HG03342 (cell line): ENCODE measurements around the gene PRR18.

Source experiments
- ATAC-seq: cut with Tn5 transposase; IDR thresholded peaks from one replicate; pipeline ENCODE4 v1.9.1; 2021; ENCODE audit warnings: mild to moderate bottlenecking, moderate library complexity; ENCODE audit not compliant: unreplicated experiment

The PRR18 gene

DNA sequence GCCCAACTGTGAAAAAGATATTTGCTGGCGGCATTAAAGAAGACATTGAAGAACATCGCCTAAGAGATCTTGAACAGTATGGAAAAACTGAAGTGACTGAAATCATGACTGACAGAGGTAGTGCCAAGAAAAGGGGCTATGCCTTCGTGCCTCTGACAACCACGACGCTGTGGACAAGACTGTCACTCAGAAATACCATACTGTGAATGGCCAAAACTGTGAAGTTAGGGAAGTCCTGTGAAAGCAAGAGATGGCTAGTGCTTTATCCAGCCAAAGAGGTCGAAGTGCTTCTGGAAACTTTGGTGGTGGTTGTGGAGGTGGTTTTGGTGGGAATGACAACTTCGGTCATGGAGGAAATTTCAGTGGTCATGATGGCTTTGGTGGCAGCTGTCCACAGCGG, 26.7 kb upstream of the PRR18 start:
- no peak for ATAC-seq

DNA sequence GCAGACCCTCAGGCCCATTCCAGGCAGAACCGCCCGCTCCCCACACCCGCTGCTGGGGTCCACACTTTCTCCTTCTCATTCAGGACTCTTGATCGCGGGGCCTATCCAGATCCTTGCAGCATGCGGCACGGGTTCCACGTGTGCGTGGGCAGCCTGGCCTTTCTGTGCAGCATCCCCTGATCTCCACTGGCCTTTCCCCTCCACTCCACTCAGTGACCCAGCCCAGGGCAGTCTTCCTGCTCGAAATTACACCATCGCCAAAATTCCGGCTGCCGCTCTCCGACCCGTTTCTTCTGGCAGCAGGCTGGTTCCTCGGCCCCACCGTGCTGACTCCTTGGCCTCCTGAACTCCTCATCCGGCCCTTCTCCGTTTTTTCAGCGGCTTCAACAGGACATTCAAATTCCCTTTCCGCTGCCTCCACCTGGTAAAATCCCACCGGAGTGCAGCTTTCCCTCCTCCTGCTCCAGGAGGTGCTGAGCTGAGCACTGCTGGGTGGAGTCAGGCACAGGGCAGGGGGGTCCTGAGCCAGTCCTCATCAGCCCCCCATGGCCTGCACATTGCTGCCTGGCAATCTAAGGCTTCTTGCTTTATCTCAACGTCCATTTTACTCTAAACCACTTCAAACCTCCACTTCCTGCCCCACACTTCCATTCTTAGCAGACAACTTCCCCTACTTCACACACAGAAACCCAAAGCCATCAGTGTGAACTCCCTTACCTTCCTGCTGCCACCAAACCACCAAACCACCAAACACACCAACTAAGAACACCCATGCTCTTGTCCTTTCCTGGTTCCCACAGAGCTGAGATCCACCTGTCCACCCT, 25.2 kb upstream of the PRR18 start:
- ATAC-seq, result peak; percentile 76

DNA sequence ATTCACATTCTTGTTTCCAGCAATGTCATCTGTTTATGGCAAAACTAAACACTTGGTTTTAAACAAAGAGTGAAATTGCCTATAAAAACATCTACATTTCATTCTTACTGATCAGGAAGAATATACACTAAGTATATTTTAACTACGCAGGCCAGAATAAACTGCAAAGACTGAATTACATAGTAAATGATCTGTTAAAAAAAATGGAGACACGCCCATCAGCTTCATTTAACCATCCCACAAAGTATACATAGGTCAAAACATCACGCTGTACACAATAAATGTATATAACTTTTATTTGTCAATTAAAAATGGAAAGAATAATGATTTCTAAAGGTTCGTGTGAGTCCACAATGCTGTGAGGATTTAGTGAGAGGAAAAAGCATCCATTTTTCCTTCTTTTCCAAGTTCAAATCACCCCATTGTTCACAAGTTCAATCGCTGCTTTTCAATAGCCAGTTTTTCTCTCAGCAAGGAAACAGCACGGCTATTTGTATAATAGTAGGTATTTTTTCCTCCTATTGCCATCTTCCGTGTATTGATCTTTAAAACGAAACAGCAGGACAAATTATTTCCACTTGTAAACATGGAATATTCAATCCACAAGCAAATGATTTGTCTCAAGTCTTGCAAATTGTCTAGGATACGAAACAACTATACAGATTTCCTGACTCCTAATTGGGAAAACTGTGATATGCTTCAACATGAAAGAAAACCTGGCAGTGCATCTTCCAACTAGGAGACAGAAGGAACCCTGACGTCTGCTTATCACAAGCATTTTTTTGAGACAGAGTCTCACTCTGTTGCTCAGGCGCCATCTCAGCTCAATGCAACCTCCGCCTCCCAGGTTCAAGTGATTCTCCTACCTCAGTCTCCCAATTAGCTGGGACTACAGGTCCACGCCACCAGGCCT, 23.6 kb upstream of the PRR18 start:
- no peak for ATAC-seq

DNA sequence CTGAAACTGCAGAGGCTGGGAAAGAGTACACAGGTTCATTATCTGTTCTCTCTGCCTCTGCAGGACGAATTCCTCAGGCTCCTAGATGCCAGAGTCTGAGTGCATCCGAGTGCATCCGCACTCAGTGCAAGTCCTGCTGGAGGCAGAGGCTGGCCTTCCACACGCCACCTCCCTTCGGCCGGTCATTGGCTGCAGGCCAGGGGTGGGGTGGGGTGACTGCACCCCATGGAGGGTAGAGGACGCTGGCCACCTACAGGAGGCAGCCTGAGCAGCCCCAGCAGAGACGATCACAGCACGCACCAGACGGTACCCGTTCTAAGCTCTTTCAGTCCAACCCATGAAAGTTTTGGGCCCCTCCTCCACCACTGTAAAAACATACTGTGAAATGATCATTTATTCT, 22.4 kb upstream of the PRR18 start:
- ATAC-seq, result no peak

DNA sequence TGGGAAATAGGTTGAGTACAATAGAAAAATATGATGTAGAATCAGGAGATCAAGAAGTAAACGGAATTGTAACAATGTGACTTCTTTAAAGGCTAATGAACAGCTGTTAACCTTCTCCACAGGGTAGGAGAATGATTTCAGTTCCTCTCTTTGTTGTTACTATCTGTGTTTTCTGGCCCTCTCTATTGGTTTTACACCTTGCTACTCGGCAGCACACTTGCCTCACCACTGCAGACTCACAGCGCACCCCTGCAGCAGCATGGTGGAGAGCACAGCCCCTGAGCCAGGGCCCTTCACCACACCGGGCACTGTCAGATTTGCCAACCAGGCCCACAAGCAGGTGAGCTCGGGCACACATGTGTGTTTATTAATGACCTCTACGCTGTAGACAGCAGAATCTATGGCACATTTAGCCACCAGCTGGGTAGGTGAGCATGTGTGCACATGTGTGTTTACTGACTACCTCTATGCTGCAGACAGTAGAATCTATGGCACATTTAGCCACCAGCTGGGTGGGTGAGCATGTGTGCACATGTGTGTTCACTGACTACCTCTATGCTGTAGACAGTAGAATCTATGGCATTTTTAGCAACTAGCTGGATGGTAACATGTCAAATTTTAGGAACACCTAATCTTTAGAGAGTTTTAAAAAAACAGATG, 17.3 kb upstream of the PRR18 start:
- ATAC-seq, result peak; percentile 90

DNA sequence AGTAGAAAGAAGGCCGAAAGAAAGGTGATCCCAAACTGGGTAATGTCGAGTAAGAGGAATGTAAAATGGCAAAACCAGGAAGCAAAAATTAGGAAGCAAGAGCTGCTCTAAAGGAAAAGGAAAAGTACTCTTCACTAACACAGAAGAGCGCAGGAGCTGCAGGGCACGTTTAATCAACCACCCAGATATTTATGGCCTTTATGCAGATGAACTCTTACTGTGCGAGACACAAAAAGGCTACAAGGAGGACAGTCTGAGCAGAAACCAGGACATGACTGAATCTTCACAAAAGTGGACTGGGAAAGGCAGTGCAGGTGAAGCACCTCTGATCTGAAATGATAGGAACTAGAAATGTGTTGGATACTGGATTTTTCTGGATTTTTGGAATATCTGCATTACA, 15.2 kb upstream of the PRR18 start:
- ATAC-seq, result no peak

DNA sequence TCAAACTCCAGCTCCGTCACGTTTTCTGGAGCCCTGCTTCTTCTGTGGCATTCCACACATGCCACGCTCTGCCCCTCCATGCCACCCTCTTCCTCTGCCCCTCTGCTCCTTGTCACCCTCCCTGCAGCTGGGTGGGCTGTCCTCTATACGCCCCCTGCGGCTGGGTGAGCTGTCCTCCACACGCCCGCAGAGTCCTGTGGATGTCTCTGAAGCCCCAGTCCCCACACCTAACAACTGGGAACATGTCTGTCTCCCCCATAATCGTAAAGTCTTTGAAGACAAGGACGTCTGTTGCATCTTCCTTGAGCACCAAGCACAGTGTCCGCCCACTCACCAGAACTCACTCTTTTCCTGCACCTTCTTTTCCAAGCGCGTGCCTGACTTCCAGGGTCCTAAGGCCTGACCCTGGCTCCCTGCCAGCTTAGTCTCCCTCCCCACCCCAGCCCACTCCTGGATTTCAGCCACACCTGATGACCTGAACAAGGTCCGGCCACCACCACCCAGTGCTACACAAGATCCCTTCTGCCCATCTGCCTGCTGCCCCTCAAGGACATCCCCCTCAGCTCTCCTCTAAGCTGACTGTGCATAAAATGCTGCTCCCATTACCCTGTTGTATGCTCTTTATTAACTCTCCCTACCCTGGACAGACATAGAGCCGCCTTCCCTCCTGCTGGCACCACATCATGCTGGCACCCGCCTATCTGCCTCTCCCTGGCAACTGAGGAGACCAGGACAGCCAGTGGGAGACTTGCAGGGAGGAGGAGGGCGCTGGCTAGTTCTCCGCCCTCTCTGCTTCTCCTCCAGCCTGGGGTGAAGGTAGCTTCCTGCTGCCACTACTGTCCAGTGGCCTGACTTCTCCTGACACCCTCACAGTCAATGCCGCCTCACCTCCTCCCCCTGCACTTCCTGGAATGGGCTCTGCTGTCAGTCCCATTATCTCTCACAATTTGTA, 10.7 kb upstream of the PRR18 start:
- no peak for ATAC-seq

DNA sequence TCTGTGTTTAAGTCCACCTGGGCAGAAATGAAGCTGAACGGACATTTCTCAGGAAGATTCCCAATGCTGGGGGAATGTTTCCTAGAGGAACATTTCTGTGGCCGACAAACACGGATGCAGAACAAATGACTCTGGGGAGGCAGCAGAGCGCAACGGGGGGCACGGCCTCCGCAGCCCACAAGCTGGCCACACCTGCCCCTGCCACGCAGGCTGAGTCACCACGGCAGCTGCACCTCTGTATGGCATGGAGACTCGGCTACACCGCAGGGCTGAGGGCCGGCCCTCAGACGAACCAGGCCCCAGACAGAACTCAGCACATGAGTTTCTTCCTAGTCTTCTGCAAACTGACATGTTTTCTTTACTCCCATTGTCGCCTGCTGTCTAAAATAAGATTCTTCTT, 10.0 kb upstream of the PRR18 start:
- ATAC-seq, result no peak

DNA sequence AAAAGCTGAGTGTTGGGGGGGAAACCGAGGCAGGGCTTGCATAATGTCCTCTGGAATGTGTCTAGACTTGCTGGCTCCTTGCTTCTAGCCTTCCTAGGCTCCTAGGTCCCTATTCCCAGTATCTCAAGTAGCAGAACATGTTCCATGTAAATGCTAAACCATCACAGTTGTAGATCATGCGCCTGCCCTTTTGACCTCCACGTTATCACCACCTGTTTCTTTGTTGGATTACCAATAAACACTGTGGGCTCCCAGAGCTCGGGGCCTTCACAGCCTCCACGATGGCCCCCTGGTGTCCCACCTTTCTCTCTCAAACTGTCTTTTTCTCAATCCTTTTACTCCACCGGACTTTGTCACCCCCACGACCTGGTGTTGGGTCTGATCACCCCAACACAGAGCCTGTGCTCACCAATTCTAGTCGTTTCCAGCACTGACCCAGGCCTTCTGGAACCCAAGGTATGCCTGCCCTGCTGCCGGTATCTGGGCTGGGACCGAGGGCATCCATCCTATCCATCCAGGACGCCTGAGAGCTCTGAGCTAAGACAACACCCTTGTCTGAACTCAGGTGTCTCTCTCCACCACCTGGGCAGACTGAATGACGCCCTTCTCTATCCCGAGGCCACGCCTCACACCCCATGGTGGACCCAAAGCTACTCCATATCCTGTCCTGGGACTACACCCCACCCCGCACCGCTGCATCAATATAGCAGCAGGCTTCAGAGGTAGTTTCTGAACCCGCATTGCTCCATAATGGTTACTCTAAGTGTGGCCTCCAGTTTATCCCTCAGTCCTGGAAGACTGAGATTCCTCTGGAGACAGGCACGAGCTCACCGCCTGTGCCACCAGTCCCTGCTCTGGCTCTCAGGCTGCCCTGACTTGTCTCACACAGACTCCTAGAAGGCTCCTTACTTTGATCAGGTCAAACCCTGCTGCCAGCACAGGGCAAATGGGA, 9.3 kb upstream of the PRR18 start:
- no peak for ATAC-seq

DNA sequence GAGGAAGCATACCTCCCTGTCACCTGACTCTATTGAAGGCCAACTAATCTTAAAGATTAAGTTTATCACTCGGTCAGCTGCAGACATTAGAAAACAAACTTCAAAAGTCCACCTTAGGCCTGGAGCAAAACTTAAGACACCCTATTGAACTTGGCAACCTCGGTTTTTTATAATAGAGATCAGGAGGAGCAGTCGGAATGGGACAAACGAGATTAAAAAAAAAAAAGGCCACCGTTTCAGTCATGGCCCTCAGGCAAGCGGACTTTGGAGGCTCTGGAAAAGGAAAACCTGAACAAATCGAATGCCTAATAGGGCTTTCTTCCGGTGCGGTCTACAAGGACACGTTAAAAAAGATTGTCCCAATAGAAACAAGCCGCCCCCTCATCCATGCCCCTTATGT, 7.2 kb upstream of the PRR18 start:
- no peak for ATAC-seq

DNA sequence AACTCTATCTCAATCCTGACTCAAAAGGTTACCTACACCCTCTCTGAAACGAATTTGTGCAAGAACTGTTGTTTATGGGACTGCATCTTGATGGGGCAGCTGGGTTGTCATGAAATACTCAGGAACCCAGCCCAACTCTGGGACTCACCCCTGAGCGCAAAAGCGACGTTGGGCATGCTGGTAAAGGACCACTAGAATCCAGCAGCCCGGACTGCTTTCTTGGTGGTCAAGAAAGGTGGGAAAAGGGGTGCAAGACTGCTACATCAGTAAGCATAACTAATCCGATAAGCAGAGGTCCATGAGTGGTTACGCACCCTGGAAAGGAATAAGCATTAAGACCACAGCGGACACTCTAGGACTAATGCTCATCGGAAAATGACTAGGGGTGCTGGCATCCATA, 6.3 kb upstream of the PRR18 start:
- no peak for ATAC-seq

DNA sequence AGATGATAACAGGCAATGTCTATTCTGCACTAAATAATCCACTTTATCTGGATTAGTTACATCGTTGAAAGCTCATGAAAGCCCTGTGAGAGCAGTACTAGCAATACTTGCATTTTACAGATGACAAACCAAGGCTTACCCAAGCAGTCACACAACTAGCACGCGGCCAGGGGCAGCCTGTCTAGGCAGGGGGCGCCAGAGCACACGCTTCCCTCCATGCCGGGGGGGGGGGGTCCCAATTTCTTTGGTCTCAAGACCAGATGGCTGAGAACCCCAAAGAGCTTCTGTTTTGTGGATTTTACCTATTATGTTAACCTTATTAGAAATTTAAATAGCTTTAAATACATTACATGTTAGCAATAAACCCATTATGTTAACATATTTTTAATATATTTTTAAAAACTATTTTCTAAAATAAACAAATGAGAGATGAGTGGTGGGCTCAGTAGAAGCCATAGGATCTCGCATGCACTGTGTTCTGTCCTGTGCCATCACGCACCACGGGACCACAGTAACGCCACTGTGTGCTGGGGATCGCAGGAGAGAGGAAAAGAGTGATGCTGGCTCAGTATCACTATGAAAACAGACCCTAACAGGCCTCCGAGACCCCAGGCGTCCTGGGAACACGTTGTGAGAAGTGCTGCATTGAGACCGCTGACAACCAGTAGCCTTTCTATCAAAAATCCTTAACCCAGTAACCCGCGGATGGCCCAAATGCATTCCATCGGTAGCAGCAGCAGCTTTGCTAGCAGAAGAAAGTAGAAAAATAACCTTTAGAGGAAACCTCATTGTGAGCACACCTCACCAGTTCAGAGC, 5.3 kb upstream of the PRR18 start:
- peak; percentile 60 for ATAC-seq

DNA sequence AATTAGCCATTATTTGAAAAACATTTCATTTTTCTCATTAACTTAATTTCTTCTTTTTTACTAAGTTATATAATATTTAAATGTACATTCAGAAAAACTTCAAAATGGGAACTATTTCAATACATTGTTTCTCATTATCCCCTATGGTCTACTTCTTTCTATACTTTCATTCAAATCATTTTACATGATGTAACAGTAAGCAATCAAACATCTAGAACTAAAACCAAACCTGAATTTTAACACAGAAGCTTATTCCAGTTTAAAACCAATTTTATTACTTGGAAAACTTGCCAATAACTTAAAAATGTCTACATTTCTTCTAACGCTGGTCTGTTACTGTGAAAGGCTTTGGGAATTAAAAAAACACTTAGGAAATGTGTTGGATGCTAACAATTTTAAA, 4.6 kb upstream of the PRR18 start:
- no peak for ATAC-seq

DNA sequence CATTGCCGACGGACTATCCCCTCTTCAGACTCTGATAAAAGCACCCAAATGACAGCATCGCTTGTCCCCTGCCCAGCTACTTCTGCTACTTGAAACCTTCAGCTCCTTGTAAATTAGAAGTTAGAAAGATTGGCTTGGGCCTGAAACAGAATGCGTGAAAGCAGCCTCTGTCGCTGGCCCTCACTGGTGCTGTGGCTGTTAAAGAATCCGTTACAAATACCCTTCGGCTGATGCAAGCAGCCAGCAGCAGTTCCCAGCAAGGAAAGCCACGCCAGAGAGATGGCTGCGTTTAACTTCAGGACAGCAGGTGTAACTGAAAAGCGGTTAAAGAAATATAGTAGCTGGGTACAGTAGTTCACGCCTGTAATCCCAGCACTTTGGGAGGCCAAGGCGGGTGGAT, 2.4 kb upstream of the PRR18 start:
- ATAC-seq, result no peak

DNA sequence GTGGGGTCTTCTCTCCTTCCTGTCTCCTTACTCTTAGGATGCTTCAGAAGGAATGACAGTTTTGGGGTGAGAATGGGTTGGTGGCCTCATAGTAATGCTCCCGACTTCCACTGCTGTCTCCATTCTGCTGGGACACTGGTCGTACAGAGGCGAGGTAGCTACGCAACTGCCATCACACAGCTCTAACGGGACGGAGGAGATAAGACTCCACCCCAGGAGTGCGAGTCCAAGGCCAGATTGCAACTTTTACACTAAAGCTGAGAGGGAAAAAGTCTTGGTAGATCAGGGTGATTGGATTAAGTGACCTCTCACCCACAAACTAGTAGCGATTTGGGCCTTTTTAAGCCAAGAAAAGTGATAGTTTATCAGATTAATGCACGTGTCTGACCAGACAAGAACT, 1.8 kb upstream of the PRR18 start:
- ATAC-seq, result no peak

DNA sequence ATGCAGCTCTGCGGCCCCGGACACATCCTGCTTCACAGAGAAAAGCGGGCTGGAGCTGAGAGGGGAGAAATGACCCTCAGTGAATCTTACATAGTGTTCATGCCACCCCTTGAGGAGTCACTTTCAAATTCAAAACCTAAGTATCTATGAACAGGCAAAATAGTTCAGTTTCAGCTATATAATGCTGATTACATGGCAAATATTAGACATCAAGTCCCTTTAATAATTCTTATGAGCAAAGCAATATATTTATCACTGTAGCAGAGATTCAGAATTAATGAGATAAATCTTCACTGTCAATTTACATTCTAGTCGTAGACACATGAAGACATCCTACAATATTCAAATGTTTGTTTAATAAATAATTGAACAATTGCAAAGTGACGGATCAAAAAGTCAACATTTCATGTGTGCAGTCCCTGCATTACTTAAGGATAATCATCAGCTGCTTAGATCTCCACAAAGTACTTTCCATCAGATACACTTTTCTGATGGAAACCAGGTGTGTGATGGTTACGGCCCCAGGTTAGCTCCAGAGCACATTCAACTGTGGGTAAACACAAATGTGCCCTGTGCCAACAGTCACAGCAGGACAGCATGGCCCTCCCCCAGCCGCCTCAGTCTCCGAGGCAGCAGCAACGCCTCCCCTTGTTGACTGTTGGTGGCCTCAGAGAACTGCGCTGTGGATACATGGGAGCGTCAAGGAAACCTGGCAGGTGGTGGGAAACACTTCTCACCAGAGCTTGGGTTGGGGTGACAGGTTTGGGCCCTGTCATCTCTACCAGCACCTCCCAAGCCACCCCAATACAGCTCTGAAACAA, 787 bp upstream of the PRR18 start:
- no peak for ATAC-seq
